ENCODE measurements around the gene TMEM132C. TPM values are rescaled to one million over a fixed set of nuclear protein-coding genes. Genes with fewer than 3 reads are reported as not detected.

Gene TMEM132C
- total RNA-seq, 6 experiments from 2014 or later: not detected

GRCh38 chr12:128288357-128288756, 21.4 kb downstream of the TMEM132C start:
- H3K4me3 Mint-ChIP-seq: no peak overlapping the region
- peaks cover 5% of the 10 kb centered on the region; the same call in 1 of the 2 replicates for H3K36me3 Mint-ChIP-seq (ENCODE audit: low read depth)
- H3K27ac Mint-ChIP-seq: no peak overlapping the region
- H3K4me1 Mint-ChIP-seq (ENCODE audit: low read depth): no peaks in the 10 kb centered on the region
- TF ChIP-seq CTCF (IDR thresholded peaks at IDR 0.05): no peak
- no peak for DNase-seq
- H3K27me3 Mint-ChIP-seq (ENCODE audit: insufficient read depth): no peaks in the 10 kb centered on the region; the same call in 1 of the 2 replicates
- peaks cover 56% of the 10 kb centered on the region for H3K9me3 Mint-ChIP-seq

DNA sequence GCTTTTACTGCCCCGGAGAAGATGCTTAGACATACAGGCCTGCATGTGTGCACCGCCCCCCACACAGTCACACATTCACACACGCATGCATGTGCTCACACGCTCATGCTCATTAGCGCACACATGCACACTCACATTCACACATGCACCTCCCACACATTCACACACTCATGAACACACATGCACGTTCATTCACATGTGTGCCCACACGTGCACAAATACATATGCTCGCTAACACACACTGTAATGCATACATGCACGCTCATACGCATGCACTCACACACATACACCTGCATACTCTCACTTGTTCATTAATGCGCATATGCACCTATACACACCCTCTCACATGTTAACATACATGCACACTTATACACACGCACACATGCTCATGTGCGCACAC, 21.9 kb downstream of the TMEM132C start:
- no peak for TF ChIP-seq CTCF (IDR thresholded peaks at IDR 0.05)
- Mint-ChIP-seq H3K9me3 (peaks cover 52% of the 10 kb centered on the region), H3K4me3 (no peak overlapping the region), H3K36me3 (ENCODE audit: low read depth) (peaks cover 5% of the 10 kb centered on the region; the same call in 1 of the 2 replicates), H3K4me1 (ENCODE audit: low read depth) (no peaks in the 10 kb centered on the region), H3K27ac (no peak overlapping the region), H3K27me3 (ENCODE audit: insufficient read depth) (no peaks in the 10 kb centered on the region; the same call in 1 of the 2 replicates)
- no peak for DNase-seq

GRCh38 chr12:128290938-128291337, 24.0 kb downstream of the TMEM132C start:
- Mint-ChIP-seq H3K4me1 (ENCODE audit: low read depth) (no peaks in the 10 kb centered on the region), H3K27ac (no peak overlapping the region), H3K27me3 (ENCODE audit: insufficient read depth) (no peaks in the 10 kb centered on the region; the same call in 1 of the 2 replicates), H3K36me3 (ENCODE audit: low read depth) (peaks cover 5% of the 10 kb centered on the region; the same call in 1 of the 2 replicates), H3K9me3 (peaks cover 65% of the 10 kb centered on the region), H3K4me3 (no peak overlapping the region)
- no peak for TF ChIP-seq CTCF (IDR thresholded peaks at IDR 0.05)
- DNase-seq: no peak

- Mint-ChIP-seq H3K4me1 (ENCODE audit: low read depth) (no peaks in the 10 kb centered on the region), H3K27ac (no peak overlapping the region), H3K4me3 (no peak overlapping the region), H3K9me3 (peaks cover 77% of the 10 kb centered on the region), H3K36me3 (ENCODE audit: low read depth) (no peaks in the 10 kb centered on the region; the same call in none of the 2 replicates), H3K27me3 (ENCODE audit: insufficient read depth) (peaks cover 2% of the 10 kb centered on the region)
- no peak for TF ChIP-seq CTCF (IDR thresholded peaks at IDR 0.05)
- no peak for DNase-seq
Measured at GRCh38 chr12:128298091-128298748, 31.2 kb downstream of the TMEM132C start.

- DNase-seq: no peak
- Mint-ChIP-seq H3K4me3 (no peak overlapping the region), H3K36me3 (ENCODE audit: low read depth) (no peaks in the 10 kb centered on the region; the same call in 1 of the 2 replicates), H3K4me1 (ENCODE audit: low read depth) (no peaks in the 10 kb centered on the region), H3K27me3 (ENCODE audit: insufficient read depth) (no peaks in the 10 kb centered on the region), H3K27ac (no peak overlapping the region), H3K9me3 (peaks cover 62% of the 10 kb centered on the region)
- no peak for TF ChIP-seq CTCF (IDR thresholded peaks at IDR 0.05)
Measured at GRCh38 chr12:128305336-128305892, 38.4 kb downstream of the TMEM132C start.

Data from HFFc6 (cell line).